SU-DHL-6 (cell line): ENCODE results near the gene LEKR1.

Source experiments
- EZH2phosphoT487 ChIP-seq: fragments of 200-600 bp; sonication (generic), shearing (Covaris generic); conservative IDR thresholded peaks from 2 replicates; pipeline ENCODE4 v1.6.1; 2018; ENCODE audit warnings: mild to moderate bottlenecking, antibody characterized with exemption, low read length, moderate library complexity, mixed read lengths
- TF ChIP-seq, protein P1 (sequence below): fragments of 200-600 bp; sonication (generic); IDR thresholded peaks from one replicate; pipeline ENCODE4 v1.5.1; 2017; ENCODE audit warnings: antibody characterized with exemption, mild to moderate bottlenecking, low read length, moderate library complexity; ENCODE audit not compliant: insufficient read depth, poor library complexity, severe bottlenecking

DNA sequence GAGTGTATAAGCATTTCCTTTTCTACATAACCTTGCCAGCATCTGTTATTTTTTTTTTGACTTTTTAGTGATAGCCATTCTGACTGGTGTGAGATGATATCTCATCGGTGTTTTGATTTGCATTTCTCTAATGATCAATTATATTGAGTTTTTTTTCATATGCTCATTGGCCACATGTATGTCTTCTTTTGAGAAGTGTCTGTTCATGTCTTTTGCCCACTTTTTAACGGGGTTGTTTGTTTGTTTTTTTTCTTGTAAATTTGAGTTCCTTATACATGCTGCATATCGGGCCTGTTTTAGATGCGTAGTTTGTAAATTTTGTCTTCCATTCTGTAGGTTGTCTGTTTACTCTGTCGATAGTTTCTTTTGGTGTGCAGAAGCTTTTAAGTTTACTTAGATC, 89.2 kb downstream of the LEKR1 start:
- TF ChIP-seq, protein P1, sequence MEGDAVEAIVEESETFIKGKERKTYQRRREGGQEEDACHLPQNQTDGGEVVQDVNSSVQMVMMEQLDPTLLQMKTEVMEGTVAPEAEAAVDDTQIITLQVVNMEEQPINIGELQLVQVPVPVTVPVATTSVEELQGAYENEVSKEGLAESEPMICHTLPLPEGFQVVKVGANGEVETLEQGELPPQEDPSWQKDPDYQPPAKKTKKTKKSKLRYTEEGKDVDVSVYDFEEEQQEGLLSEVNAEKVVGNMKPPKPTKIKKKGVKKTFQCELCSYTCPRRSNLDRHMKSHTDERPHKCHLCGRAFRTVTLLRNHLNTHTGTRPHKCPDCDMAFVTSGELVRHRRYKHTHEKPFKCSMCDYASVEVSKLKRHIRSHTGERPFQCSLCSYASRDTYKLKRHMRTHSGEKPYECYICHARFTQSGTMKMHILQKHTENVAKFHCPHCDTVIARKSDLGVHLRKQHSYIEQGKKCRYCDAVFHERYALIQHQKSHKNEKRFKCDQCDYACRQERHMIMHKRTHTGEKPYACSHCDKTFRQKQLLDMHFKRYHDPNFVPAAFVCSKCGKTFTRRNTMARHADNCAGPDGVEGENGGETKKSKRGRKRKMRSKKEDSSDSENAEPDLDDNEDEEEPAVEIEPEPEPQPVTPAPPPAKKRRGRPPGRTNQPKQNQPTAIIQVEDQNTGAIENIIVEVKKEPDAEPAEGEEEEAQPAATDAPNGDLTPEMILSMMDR: no peak
- TF ChIP-seq EZH2phosphoT487: no peak
